GM18861 (cell line): ENCODE measurements around the gene MAN2B2.

Experiments used
- ATAC-seq: cut with Tn5 transposase; IDR thresholded peaks from one replicate; pipeline ENCODE4 v1.9.1; 2021; ENCODE audit not compliant: unreplicated experiment

MAN2B2 gene

GRCh38 chr4:6566391-6567190, 8.4 kb upstream of the MAN2B2 start:
- no peak for ATAC-seq

DNA sequence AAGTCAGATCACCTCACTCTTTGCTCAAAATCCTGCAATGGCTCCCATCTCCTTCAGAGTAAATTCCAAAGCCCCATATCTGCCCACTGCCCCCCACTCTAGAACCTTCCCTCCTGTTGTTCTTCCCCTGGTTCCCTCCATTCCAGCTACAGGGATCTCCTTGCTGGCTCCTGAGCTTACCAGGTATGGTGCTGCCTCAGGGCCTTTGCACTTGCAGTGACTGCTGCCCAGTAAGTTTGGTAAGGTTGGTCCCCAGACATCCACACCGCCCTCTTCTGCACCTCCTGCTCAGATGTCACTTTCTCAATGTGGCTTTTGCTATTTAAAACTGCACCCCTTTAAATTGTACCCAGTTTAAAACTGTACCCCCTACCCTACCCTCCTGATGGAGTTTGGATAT, 7.8 kb upstream of the MAN2B2 start:
- ATAC-seq, result no peak

GRCh38 chr4:6568148-6568547, 6.8 kb upstream of the MAN2B2 start:
- no peak for ATAC-seq

DNA sequence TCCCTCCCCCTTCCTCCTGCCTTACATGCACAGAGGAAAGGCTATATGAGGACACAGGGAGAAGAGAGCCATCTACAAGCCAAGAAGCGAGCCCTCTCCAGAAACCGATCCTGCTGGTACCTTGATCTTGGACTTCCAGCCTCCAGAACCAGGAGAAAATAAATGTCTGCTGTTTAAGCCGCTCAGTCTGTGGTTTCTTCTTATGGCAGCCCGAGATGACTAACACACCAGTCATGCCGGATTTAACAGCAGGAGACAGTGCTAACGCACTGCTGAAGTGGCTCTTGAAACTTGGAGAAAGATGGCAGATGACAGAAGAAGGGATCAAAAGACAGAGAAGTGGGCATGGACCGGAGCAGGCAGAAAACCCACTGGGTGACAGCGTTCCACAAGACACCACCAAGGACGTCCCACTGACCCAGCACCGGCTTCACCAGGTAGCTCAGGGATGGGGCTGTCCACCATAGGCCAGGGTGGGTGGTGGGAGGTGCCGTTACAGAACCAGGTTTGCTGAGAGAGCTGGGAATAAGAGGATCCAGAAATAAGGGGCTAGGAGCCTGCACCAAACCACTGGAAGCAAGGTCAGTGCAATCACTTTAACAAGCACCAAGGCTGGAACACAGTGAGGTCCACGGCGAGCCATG, 6.2 kb upstream of the MAN2B2 start:
- no peak for ATAC-seq

GRCh38 chr4:6571608-6572007, 3.4 kb upstream of the MAN2B2 start:
- ATAC-seq, result no peak

- no peak for ATAC-seq
Observed at GRCh38 chr4:6573551-6573950, 1.4 kb upstream of the MAN2B2 start.

GRCh38 chr4:6573986-6574746, 823 bp upstream of the MAN2B2 start:
- ATAC-seq, result no peak

DNA sequence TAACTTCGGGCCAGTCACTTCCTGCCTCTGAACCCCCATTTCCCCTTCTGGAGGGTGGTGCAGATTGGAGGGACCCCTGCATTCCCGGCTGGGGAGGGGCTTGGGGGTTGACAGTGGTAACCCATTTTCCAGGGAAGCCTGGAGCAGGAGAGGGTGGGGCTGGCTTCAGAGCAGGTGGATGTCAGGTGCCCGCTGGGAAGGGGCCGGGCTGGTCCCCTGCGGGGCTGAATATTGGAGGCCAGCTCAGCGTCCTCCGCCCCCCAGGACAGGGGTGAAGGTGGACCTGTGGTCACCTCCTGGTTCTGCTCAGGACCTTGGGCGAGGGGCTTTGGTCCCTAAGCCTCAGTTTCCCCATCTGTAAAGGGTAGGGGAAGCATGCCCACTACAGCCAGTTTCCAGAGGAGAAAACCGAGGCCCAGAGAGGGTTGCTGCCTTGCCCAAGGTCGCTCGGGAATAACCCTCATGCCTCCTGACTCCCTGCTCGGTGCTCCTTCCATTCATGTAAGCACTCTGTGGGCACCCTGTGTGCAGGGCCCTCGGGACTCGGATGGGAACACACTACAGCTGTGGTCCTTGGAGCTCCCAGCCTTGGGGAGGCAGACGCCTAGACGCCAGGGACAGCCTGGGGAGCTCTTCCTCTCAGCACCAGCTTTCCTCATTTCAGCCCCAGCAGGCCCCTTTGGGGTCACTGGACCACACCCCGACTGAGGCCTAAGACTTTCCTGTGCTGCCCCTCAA, 683 bp downstream of the MAN2B2 start:
- no peak for ATAC-seq

DNA sequence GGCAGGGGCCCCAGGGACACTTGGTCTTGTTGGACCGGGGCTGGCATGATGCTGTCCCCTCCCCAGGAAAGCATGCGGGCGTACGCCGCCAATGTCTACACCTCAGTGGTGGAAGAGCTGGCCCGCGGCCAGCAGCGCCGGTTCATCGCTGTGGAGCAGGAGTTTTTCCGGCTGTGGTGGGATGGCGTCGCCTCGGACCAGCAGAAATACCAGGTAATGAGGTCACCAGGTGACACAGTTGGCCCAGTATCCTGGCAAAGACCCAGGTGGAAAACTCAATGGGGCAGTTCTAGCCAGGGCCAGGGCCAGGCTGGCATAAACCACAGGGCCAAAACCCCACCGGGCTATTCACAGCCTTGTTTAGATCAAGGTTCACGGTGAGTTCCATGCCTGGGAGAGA, 1.5 kb downstream of the MAN2B2 start:
- ATAC-seq, result no peak

DNA sequence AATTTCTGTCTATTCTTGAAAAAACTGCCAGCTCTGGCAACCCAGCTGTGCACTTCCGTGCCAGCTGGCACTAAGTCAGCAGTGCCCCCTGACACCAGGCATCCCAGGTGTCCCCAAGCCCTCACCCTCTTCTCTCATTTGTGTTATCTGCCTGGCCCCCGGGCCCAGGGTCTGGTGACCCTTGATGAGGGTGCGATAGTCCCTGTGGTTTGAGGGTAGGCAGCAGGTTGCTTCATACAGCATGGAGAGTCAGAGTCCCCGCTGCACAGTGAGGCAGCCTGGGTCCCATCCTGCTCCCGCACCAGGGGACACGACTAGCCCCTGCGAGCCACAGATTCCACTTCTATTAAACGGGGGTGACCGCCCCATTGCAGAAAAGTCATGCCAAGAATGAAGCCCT, 1.9 kb downstream of the MAN2B2 start:
- ATAC-seq, result no peak

- ATAC-seq, result no peak
Observed at GRCh38 chr4:6577409-6577808, 2.4 kb downstream of the MAN2B2 start.

DNA sequence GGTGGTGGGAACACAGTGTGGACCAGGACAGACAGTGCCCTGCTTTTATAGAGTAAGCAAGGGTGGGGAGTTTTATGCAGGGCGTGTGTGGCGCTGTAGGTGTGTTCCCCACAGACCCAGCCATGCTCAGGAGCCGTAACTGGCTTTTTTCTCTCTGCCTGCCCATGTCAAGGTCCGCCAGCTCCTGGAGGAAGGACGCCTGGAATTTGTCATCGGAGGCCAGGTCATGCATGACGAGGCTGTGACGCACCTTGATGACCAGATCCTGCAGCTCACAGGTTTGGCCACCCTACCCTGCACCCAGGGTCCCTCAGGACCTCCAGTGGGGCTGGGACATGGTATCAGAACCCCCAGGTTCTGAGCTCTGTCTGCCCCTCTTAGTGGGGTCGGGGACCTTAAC, 3.2 kb downstream of the MAN2B2 start:
- ATAC-seq, result no peak

DNA sequence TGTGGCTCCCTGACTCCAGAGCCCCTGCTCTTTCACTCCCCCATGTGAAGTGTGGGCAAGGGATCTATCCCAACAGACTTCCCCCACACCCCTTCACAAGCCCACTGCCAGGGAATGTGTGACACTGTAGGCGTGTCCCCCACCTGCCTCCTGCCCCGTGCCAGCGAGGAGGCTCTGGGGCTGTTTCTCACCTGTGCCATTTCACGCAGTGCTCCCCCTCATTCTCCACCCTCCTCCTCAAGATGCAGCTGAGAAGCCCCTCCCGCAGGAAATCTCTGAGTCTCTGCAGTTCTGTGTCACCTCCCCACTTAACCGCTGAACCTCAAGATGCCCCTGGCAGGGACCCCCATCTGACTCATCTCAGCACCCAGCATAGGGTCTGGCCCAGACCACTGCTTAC, 5.4 kb downstream of the MAN2B2 start:
- no peak for ATAC-seq

DNA sequence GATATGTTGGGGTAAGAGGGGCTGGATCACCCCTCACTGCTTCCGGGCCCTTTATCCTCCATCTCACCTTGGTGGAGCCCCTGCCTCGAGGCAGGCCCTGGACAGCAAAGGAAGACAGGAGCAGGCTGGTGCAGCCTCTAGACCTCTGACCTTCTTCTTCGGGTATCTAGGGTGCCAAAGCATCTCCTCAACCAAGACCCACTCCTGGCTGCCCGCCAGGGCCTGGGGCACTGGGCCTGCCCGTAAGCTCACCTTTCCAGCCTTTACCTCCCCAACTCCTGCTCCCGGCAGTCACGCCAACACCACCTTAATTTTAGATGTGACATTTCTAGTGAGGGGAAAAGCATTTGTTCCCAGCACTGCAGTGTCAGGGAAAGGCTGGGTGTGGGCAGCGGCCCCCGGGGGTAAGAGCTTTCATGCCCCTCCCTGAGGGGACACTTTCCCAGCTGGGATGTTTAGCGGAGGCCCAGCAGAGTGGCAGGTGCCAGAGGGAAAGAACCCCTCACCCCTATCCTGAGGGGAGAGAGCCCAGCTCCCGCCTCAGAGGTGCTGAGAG, 6.7 kb downstream of the MAN2B2 start:
- no peak for ATAC-seq

DNA sequence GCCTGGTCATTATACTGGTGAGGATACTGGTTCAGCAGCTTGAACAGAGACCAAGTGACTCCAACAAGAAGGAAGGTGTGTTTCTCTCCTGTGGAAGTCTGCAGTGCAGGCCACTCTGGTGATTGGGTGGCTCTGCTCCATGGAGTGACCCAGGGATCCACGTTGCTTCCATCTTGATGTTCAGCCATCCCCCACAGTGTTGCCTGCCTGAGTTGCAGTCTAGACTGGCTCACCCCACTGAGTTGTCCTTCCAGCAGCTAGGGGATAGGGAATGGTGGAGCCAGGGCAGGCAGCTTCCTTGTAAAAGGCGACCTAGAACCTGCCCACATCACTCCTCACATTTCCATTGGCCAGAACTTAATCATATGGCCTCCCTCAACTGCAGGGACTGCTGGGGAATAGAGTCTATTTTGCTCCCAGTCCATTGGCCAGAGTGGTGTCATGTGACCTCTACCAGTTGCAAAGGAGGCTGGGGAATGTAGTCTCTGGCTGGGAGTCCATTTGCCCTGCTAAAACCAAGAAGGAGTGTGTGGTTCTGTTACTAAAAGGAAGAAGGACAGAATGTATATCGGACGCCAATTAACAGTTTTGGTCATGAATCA, 8.0 kb downstream of the MAN2B2 start:
- no peak for ATAC-seq

- no peak for ATAC-seq
Observed at GRCh38 chr4:6584865-6585264, 9.9 kb downstream of the MAN2B2 start.

DNA sequence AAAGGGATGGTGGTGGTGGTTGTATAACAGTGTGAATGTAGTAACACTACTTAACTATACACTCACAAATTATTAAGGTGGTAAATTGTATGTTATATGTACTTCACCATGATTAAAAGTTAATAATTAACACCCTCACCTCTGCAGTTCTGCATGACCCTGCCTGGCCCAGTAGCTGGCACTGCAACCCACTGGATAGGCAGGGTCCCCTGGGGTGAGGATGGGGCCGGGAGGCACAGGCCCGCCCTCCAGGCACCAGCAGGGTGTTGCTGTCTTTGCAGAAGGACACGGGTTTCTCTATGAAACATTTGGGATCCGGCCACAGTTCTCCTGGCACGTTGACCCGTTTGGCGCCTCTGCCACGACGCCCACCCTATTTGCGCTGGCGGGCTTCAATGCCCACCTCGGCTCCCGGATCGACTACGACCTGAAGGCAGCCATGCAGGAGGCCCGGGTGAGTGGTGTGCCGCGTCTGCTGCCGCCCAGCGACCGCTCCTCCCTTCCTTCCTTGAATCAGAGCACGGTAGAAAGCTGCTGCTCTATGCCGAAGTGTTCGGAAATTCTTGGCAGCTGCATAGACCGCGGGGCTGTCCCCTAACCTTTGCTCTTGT, 11.8 kb downstream of the MAN2B2 start:
- no peak for ATAC-seq

DNA sequence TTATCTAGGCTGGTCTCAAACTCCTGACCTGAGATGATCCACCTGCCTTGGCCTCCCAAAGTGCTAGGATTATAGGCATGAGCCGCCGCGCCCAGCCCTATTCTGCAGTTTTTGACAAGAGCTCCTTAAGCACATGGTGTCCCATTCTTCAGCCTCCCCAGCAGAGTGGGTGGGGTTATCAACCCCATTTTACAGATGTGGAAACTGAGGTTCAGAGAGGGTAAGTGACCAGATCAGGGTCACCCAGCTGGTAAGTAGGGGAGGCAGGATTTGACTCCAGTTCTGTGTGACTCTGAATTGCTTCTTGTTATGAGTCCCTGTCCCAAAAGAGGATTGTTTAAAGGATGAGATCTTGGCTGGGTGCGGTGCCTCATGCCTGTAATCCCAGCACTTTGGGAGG, 14.5 kb downstream of the MAN2B2 start:
- ATAC-seq, result no peak

GRCh38 chr4:6591313-6591712, 16.3 kb downstream of the MAN2B2 start:
- no peak for ATAC-seq

- ATAC-seq, result no peak
Observed at GRCh38 chr4:6591781-6592180, 16.8 kb downstream of the MAN2B2 start.
